Measurements from ENCODE around the gene EXOSC1.

DNA sequence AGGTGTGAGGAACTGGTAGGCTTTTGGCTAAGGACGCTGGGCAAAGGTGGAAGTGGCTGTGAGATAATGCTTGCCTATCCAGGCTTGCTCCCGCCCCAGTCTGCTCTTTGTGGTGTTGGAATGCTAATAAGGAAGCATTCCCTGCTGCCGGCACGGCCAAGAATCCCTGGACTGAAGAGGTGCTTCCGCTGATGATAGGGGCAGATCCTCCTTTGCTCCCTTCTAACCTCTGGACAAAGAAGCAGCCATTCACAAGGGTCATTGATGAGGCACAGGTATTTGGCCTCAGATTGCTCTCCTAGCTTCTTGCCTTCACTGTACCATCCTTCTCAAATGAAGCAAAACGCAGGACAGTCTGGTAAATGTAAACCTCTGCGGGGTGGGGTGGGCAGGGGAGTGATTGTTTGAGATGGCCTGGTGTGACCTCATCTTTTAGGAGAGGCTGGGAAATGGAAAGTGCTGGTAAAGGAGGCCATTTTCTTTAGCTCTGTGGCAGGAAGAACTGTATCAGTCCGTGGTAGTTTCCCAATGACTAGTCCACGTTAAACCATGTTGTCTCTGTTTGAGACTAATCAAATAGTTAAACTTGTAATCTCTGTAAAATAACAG, 18.1 kb downstream of the EXOSC1 start:
- TF ChIP-seq, protein P1, sequence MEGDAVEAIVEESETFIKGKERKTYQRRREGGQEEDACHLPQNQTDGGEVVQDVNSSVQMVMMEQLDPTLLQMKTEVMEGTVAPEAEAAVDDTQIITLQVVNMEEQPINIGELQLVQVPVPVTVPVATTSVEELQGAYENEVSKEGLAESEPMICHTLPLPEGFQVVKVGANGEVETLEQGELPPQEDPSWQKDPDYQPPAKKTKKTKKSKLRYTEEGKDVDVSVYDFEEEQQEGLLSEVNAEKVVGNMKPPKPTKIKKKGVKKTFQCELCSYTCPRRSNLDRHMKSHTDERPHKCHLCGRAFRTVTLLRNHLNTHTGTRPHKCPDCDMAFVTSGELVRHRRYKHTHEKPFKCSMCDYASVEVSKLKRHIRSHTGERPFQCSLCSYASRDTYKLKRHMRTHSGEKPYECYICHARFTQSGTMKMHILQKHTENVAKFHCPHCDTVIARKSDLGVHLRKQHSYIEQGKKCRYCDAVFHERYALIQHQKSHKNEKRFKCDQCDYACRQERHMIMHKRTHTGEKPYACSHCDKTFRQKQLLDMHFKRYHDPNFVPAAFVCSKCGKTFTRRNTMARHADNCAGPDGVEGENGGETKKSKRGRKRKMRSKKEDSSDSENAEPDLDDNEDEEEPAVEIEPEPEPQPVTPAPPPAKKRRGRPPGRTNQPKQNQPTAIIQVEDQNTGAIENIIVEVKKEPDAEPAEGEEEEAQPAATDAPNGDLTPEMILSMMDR (IDR thresholded peaks at IDR 0.05; ENCODE audit: poor library complexity), result no peak
- no peak for TF ChIP-seq EZH2phosphoT487 (IDR thresholded peaks at IDR 0.05; ENCODE audit: low read depth, severe bottlenecking, unreplicated experiment)
